HPDE6-E6E7 (cell line): ENCODE measurements around the gene TANGO2.

ENCODE experiments used
- DNase-seq: peaks from one replicate; pipeline ENCODE4 v3.0.0; 2011; ENCODE audit warnings: missing footprints; ENCODE audit errors: extremely low spot score

Gene TANGO2

GRCh38 chr22:19995611-19996339, 25.1 kb upstream of the TANGO2 start:
- DNase-seq, result no peak

GRCh38 chr22:19996694-19997384, 24.1 kb upstream of the TANGO2 start:
- DNase-seq, result no peak

DNA sequence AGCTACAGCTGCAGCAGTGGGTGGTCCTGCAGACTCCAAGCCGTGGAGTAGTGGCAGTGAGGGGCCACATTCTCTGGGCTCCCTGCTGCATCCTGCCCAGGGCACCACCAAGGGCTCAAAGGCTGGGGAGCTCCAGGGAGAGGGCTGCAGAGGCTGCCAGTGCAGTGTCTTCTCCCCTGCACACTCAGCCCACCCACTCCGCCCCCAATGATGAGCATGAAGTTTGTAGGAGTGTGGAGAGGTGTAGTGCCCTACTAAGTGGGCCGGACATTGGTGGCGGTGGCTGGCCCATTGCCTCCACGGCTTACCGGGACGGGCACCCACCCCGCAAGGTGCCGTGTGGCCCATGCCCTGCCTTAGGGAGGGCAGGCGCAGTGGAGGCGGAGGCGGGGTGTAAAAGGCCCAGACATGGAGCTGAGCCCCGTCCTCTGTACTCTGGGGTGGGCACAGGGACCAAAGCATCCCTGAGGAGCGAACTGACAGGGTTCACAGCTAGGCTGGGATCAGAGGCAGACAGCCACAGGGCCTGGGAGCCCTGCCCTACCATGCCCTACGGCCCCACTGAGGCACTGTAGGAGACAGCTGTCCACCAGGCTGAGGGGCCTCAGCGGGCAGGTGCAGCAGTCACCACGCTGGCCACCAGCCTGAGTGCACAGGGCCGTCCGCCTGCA, 23.2 kb upstream of the TANGO2 start:
- DNase-seq, result no peak

DNA sequence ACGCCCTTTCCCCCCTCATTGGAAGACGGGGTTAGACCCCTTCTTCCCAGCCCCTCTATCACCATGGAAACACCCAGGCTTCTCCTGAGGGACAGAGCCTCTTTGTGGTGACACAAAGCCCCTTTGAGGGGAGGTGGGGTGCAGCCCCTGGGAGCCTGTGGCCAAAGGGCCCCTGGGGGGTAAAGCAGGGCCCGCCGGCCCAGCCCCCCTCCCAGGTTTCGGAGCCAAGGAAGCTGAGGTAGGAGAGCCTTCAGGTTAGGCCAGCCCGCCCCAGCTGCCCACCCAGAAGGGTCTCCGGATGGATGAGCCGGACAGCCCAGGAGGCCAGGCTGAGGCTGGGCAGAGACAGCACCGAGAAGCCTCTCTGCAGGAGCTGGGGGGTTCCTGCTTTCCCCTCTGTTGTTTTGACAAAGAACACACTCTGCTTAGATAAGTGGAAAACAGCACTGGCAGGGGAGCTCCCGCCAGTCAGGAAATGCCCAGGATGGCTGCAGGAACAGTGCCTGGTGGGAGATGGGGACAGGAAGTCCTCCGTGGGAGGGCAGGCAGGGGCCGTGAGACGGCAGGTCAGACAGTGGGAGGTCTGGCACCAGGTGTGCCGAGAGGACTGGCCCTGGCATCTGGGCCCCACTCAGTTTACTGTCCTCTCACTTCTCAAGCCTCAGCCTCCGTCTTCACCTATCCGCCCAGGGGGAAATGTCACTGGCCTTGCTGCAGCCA, 22.5 kb upstream of the TANGO2 start:
- no peak for DNase-seq

DNA sequence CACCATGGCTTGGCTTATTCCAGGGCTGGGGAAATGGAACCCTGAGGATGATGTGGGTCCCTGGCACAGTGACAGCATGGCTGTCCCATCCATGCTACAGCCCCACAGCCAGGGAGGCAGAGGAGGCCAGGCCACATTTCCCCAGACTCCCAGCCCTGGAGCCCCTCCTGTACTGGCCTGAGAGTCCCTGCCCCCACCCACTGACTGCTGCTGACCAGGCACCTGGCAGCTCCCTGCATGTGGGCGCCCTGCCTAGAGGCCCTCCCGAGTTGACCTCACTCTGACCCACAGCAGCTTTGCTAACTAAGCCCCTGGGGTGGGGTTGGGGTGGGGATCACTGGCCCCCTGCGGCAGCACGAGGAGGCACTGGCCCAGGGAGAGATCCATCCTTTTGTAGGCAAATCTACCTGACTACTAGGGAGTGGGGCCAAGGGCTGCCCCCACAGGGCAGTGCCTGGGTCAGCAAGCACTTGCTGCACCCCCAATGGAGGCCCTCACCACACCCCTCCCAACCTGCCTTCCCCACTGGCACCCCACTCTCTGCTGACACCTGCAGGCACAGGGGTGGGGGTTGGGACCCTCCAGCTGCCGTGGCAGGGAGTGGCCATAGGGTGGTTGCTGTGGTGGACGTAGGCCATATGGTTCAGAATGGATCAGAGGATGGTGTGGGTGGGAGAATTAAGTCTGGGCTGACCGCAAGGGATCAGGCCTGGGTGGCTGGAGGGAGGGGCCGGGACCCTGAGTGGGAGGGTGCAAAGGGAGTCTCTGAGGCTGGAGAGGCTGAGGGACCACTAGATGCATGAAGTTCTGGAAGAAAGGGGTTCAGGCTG, 21.7 kb upstream of the TANGO2 start:
- DNase-seq, result no peak

DNA sequence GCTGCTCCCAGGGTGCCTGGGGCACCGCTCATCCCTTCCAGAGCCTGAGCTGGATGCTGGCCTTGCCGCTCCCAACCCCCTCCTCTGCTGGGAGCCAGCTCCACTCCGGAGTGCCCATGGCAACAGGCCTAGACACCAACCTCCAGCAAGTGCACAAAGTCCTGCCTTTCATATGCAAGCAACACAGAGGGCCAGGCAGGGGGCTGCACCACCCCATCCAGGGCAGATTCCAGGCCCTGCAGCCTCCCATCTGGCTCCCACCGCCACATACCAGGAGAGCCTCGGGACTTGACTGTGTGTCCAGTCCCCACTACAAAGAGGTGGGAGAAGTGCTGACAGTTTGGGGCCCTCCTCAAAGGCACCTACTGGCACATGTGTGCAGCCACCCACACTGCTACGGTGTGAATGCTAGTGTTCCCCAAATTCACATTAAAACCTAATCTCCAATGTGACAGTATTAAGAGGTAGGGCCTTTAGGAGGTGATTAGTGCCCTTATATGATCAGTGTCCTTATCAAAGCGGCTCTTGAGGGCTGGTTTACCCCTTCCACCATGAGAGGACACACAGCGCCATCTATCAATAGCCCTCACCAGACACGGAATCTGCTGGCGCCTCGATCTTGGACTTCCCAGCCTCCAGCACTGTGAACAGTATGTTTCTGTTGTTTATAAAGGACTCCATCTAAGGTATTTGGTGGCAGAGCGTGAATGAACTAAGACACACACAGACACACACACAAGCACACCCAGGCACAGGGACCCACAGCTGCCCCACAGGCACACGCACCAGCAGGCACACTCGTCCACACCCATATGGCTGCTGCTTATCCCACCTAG, 20.4 kb upstream of the TANGO2 start:
- DNase-seq, result no peak

GRCh38 chr22:20001082-20001638, 19.8 kb upstream of the TANGO2 start:
- DNase-seq, result no peak

DNA sequence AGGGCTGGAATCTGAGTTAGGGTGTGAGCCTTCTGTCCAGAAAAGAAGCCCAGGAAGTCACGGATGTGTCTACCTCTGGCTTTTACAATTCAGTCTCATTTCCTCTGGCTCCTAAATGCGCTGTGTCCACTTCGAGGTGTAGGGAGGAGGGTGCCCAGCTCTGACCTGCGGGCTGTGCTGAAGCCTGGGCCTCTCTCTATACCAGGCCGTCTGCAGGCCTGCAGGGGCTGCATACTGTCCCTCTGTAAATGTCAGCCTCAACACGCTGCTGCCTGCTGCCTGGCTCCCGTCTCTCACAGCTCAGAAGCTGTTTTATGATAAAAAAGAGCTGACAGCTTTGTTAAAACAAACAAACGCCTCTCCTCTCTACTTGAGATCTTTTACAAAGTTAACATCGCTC, 18.8 kb upstream of the TANGO2 start:
- no peak for DNase-seq

DNA sequence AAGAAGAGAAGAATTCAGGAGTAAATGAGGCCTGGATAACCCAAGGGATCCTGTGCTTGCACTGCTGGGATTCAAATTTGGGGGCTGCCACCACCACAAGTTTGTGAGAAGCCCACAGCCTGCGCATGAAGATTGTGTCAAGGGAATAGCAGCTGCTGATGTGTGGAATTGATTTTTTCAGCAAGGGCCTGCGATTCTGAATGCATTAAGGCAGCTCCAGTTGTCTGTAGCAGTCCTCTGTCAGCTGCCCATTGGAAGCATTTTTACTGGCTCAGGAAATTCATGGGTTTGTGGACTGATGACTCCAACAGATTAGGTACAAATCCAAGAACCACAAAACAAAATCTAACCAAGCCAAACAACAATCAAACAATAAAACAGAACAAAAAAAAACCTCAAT, 18.3 kb upstream of the TANGO2 start:
- no peak for DNase-seq

DNA sequence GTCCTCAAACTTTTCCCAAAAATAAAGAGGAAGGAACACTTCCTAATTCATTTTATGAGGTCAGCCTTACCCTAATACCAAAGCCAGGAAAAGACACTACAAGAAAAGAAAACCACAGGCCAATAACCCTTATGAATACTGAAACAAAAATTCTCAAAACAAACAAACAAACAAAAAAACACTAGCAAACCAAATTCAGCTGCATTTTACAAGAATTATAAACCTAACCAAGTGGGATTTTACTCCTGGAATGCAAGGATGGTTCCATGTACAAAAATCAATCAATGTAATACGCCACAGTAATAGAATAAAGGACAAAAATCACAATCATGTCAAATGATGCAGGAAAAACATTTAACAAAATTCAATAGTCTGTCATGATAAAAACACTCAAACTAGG, 17.6 kb upstream of the TANGO2 start:
- DNase-seq, result no peak

DNA sequence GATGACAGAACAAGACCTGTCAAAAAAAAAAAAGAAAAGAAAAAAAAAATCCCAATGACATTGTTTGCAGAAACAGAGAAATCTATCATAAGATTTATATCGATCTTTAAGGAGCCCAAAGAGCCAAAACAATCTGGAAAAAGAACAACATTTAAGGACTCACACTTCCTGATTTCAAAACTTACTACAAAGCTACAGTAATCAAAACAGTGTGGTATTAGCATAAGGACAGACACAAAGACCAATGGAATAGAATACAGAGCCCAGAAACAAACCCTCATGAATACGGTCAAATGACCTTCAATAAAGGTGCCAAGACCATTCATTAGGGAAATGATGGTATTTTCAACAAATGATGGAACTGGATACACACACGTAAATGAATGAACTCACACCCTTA, 16.4 kb upstream of the TANGO2 start:
- no peak for DNase-seq

DNA sequence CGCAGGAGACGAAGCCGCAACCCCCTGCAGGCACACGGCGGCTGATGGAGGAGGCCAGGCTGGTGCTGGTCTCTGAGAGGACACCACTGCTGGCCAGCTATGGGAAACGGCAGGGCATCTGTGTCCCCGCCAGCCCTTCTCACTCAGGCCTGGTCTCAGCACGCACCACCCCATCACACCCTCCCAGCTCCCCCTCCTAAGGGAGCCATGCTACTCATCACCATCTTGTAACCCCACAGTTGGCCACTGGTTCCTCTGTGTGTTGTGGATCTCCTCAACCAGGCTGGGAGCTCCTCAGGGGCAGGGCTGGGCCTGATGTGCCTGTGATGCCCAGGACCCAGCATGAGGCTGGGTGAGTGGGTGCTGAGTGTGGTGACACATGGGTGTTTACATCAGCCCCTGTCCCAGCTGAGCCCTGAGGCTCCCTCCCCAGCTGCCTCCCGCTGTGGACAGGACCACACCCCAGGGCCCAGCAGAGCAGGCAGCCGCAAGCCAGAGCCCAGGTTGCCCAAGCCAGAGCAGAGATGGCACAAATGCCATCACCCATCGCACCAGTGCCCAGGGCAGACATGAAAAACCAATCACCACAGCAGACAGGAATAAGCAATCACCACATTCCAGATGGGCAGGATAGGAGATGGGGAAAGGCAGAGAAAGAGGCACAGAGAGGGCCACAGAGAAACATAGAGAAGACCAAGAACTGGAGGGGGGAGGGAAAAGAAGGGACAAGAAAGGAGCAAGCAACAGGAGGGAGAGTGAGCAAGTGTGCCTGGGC, 12.5 kb upstream of the TANGO2 start:
- no peak for DNase-seq

- no peak for DNase-seq
Observed at GRCh38 chr22:20009018-20009491, 11.9 kb upstream of the TANGO2 start.

- no peak for DNase-seq
Observed at GRCh38 chr22:20009582-20010306, 11.2 kb upstream of the TANGO2 start.

- no peak for DNase-seq
Observed at GRCh38 chr22:20010307-20011122, 10.4 kb upstream of the TANGO2 start.

GRCh38 chr22:20011123-20011992, 9.6 kb upstream of the TANGO2 start:
- no peak for DNase-seq
